HepG2 (cell line): ENCODE data around the gene WDR35. TPM values are rescaled to one million over a fixed set of nuclear protein-coding genes. Genes with fewer than 3 reads are reported as not detected.

Experiments
- ATF2 ChIP-seq: sonication (generic); formaldehyde crosslinking; IDR thresholded peaks from 2 replicates; pipeline ENCODE4 v1.4.0; 2020; ENCODE audit warnings: missing genetic modification reagents
- CENPX ChIP-seq: sonication (generic); formaldehyde crosslinking; IDR thresholded peaks from 2 replicates; pipeline ENCODE4 v1.9.0; 2021; ENCODE audit warnings: mild to moderate bottlenecking, missing genetic modification reagents, moderate library complexity
- HMG20B ChIP-seq: conservative IDR thresholded peaks from 2 replicates; pipeline ENCODE4 v1.6.1; 2016; ENCODE audit warnings: missing genetic modification reagents, missing compliant biosample characterization
- HOXA5 ChIP-seq: sonication (generic); formaldehyde crosslinking; IDR thresholded peaks from 2 replicates; pipeline ENCODE4 v1.4.0; 2020; ENCODE audit warnings: missing genetic modification reagents
- ISL2 ChIP-seq: sonication (generic); formaldehyde crosslinking; IDR thresholded peaks from 2 replicates; pipeline ENCODE4 v1.5.0; 2020; ENCODE audit warnings: missing genetic modification reagents
- KLF16 ChIP-seq, 2 experiments: sonication (generic) in 1 of 2; formaldehyde crosslinking in 1 of 2; IDR thresholded peaks; 2 replicates each; pipeline versions ENCODE4 v1.6.1 to v1.8.0; 2016 to 2023; ENCODE audit warnings: missing genetic modification reagents in 2 of 2, missing compliant biosample characterization in 1 of 2
- NAIF1 ChIP-seq: sonication (generic); formaldehyde crosslinking; IDR thresholded peaks from 2 replicates; pipeline ENCODE4 v1.5.0; 2020; ENCODE audit warnings: mild to moderate bottlenecking, missing genetic modification reagents, borderline replicate concordance
- NFRKB ChIP-seq: fragments of 450-650 bp; IDR thresholded peaks from 2 replicates; pipeline ENCODE4 v1.6.1; 2017
- NPAS2 ChIP-seq: sonication (generic); formaldehyde crosslinking; IDR thresholded peaks from 2 replicates; pipeline ENCODE4 v1.8.0; 2022; ENCODE audit warnings: mild to moderate bottlenecking, missing genetic modification reagents, borderline replicate concordance
- NR2F2 ChIP-seq: IDR thresholded peaks from 2 replicates; pipeline ENCODE4 v1.6.1; 2012; ENCODE audit warnings: low read depth, inconsistent platforms, borderline replicate concordance
- PAF1 ChIP-seq: IDR thresholded peaks from 2 replicates; pipeline ENCODE4 v1.6.1; 2016; ENCODE audit warnings: missing genetic modification reagents, missing compliant biosample characterization
- SAFB2 ChIP-seq: sonication (generic); formaldehyde crosslinking; IDR thresholded peaks from 2 replicates; pipeline ENCODE4 v1.5.1; 2020; ENCODE audit warnings: missing genetic modification reagents, low read depth, mild to moderate bottlenecking, borderline replicate concordance
- SIN3B ChIP-seq: fragments of 150-350 bp; IDR thresholded peaks from 2 replicates; pipeline ENCODE4 v1.6.1; 2014; ENCODE audit warnings: low read length
- THYN1 ChIP-seq: sonication (generic); formaldehyde crosslinking; IDR thresholded peaks from 2 replicates; pipeline ENCODE4 v1.8.1; 2023; ENCODE audit warnings: low read depth, mild to moderate bottlenecking, moderate library complexity, missing genetic modification reagents, borderline replicate concordance
- TSC22D2 ChIP-seq: sonication (generic); formaldehyde crosslinking; IDR thresholded peaks from 2 replicates; pipeline ENCODE4 v1.5.1; 2020; ENCODE audit warnings: missing genetic modification reagents, mild to moderate bottlenecking, borderline replicate concordance
- U2AF1 ChIP-seq: fragments of 200-400 bp; formaldehyde crosslinking; optimal IDR thresholded peaks from 2 replicates; pipeline ENCODE3; 2017; ENCODE audit warnings: mild to moderate bottlenecking, low read depth, low read length
- ZNF225 ChIP-seq: sonication (generic); formaldehyde crosslinking; IDR thresholded peaks from 2 replicates; pipeline ENCODE4 v1.4.0; 2020; ENCODE audit warnings: mild to moderate bottlenecking, missing genetic modification reagents
- ZNF274 ChIP-seq: sonication (generic); formaldehyde crosslinking; IDR thresholded peaks from 2 replicates; pipeline ENCODE4 v1.5.1; 2020; ENCODE audit warnings: mild to moderate bottlenecking, missing genetic modification reagents
- ZNF552 ChIP-seq: sonication (generic); formaldehyde crosslinking; IDR thresholded peaks from 2 replicates; pipeline ENCODE4 v1.9.0; 2022; ENCODE audit warnings: missing genetic modification reagents, mild to moderate bottlenecking, borderline replicate concordance
- ZNF567 ChIP-seq: sonication (generic); formaldehyde crosslinking; IDR thresholded peaks from 2 replicates; pipeline ENCODE4 v1.8.1; 2023; ENCODE audit warnings: mild to moderate bottlenecking, missing genetic modification reagents, borderline replicate concordance
- ZNF574 ChIP-seq: sonication (generic); formaldehyde crosslinking; IDR thresholded peaks from 2 replicates; pipeline ENCODE4 v1.4.0; 2020; ENCODE audit warnings: missing genetic modification reagents
- ZNF660 ChIP-seq: sonication (generic); formaldehyde crosslinking; IDR thresholded peaks from 2 replicates; pipeline ENCODE4 v1.5.1; 2020; ENCODE audit warnings: mild to moderate bottlenecking, low read depth, missing genetic modification reagents, borderline replicate concordance
- ZNF670 ChIP-seq: sonication (generic); formaldehyde crosslinking; IDR thresholded peaks from 2 replicates; pipeline ENCODE4 v1.8.0; 2022; ENCODE audit warnings: mild to moderate bottlenecking, missing genetic modification reagents, borderline replicate concordance
- ZNF709 ChIP-seq: sonication (generic); formaldehyde crosslinking; IDR thresholded peaks from 2 replicates; pipeline ENCODE4 v1.5.0; 2020; ENCODE audit warnings: mild to moderate bottlenecking, missing genetic modification reagents
- ZNF772 ChIP-seq: sonication (generic); formaldehyde crosslinking; IDR thresholded peaks from 2 replicates; pipeline ENCODE4 v1.5.0; 2020; ENCODE audit warnings: mild to moderate bottlenecking, missing genetic modification reagents
- ZNF784 ChIP-seq: sonication (generic); formaldehyde crosslinking; IDR thresholded peaks from 2 replicates; pipeline ENCODE4 v1.5.1; 2020; ENCODE audit warnings: missing genetic modification reagents, mild to moderate bottlenecking, borderline replicate concordance
- polyA plus RNA-seq, 8 experiments: library from polyadenylated mRNA; depleted of rRNA in 3 of 8; stranded (reverse) in 7 of 8; unstranded in 1 of 8; fragments of >200 nt; fragmentation: Illumina TruSeq in 4 of 8; extraction: Trizol in 4 of 8; gene quantifications; 2 replicates each; pipeline versions ENCODE4 v1.2.1 to v1.2.3, GENCODE V29; 2011 to 2016; ENCODE audit warnings: low read depth in 4 of 8, missing spikeins in 1 of 8, mixed read lengths in 1 of 8; ENCODE audit not compliant: insufficient read depth in 1 of 8
- total RNA-seq, 5 experiments: library from RNA; depleted of rRNA; stranded (reverse); fragments of >200 nt; fragmentation: Illumina TruSeq; extraction: Trizol; gene quantifications; 2 replicates each; pipeline ENCODE4 v1.2.3, GENCODE V29; 2016; ENCODE audit warnings: low read depth in 1 of 5

Gene WDR35
- total and polyA plus RNA-seq, 2 of the 13 experiments (the other 11 are each of a cell fraction or from before 2014, with no cell fraction given): 11.1 to 19.6 TPM

DNA sequence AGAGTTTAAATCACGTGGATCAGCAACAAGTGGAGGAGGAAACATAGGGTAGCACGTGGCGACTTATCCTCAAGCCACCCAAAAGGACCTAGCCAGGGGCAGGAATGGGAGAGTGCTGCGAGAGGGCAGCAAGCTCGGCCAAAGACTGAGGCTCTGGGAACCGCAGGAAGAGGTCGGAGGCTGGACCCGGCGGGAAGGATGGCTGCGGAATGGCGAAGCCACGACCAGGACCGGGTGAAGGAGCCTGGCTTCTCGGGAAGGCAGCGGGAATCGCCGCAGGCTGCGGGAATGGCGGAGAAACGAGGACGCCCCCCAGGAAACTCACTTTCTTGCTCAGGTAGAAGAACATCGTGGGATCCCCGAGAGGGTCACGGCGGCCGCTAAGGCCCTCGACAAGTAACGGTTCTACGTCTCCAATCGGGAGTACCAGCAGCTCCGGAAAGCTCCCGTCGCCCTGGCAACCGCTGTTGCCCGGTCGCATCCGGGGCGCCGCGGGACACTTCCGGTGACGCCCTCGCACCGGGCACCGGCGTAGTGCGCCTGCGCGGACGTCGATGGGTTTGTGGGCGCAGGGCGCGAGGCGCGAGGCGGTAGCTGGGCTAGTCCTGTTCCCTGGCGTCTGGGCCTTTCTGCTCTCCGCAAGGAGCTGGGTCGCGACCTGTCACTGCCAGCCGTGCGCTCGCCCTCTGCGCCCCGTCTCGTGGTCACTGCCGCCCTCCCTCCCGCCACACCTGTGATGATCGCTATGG is at the start of gene WDR35 (continued):
- TF ChIP-seq SIN3B: 0 out of 2 replicates have a peak, but pooled peaks have one; percentile 38
- TF ChIP-seq ZNF772 (CRISPR knock-in tag): peak; percentile 87
- peak; percentile 92 for TF ChIP-seq ZNF574 (CRISPR knock-in tag)
- TF ChIP-seq PAF1 (CRISPR knock-in tag): no peak; the same call in 1 of the 2 replicates
- no peak; the same call in 1 of the 2 replicates for TF ChIP-seq ATF2 (CRISPR knock-in tag)
- TF ChIP-seq ZNF552 (CRISPR knock-in tag): peak; percentile 89
- no peak for TF ChIP-seq U2AF1
- TF ChIP-seq HMG20B: no peak
- peak; percentile 95; the same call in 1 of the 2 replicates for TF ChIP-seq ZNF670 (CRISPR knock-in tag)
- no peak for TF ChIP-seq SAFB2
- peak; percentile 65; the same call in 1 of the 2 replicates for TF ChIP-seq NR2F2
- TF ChIP-seq CENPX (CRISPR knock-in tag): no peak
- 0 out of 2 replicates have a peak, but pooled peaks have one; percentile 73 for TF ChIP-seq TSC22D2 (CRISPR knock-in tag)
- TF ChIP-seq ZNF784 (CRISPR knock-in tag): peak; percentile 77; the same call in 1 of the 2 replicates
- TF ChIP-seq ZNF274 (CRISPR knock-in tag): peak; percentile 96
- peak; percentile 93 for TF ChIP-seq ZNF567 (CRISPR knock-in tag)
- TF ChIP-seq ZNF660 (CRISPR knock-in tag): no peak
- TF ChIP-seq NFRKB: no peak
- TF ChIP-seq KLF16 (CRISPR knock-in tag; IDR thresholded peaks at IDR 0.05): peak; percentile 70 to 84; a peak in 3 of 4 replicates
- TF ChIP-seq HOXA5 (CRISPR knock-in tag): peak; percentile 91
- TF ChIP-seq ISL2 (CRISPR knock-in tag): no peak; the same call in none of the 2 replicates
- peak; percentile 95 for TF ChIP-seq NAIF1 (CRISPR knock-in tag)
- TF ChIP-seq ZNF225 (CRISPR knock-in tag): peak; percentile 89
- peak; percentile 81; the same call in 1 of the 2 replicates for TF ChIP-seq ZNF709 (CRISPR knock-in tag)
- TF ChIP-seq THYN1: peak; percentile 90; the same call in 1 of the 2 replicates
- TF ChIP-seq NPAS2 (CRISPR knock-in tag): no peak
